Mesothelial cell of epicardium (in vitro differentiated cells): Measurements from ENCODE around the gene SNX3. TPM values are rescaled to one million over a fixed set of nuclear protein-coding genes. Genes with fewer than 3 reads are reported as not detected.

Source experiments
- DNase-seq, 2 experiments: peaks; one replicate each; pipeline ENCODE4 v3.0.0; 2021; ENCODE audit warnings: low spot score in 2 of 2; ENCODE audit not compliant: unreplicated experiment in 2 of 2
- H3K27ac Mint-ChIP-seq: 2 replicates; pipeline ENCODE4 v1.8.0; 2021; ENCODE audit warnings: mixed read lengths
- H3K27me3 Mint-ChIP-seq: 2 replicates; pipeline ENCODE4 v1.8.0; 2021; ENCODE audit warnings: low read depth, mixed read lengths
- H3K36me3 Mint-ChIP-seq: 2 replicates; pipeline ENCODE4 v1.8.0; 2021; ENCODE audit warnings: mixed read lengths
- H3K4me1 Mint-ChIP-seq: 2 replicates; pipeline ENCODE4 v1.8.0; 2021; ENCODE audit warnings: mixed read lengths
- H3K4me3 Mint-ChIP-seq: 2 replicates; pipeline ENCODE4 v1.8.0; 2021; ENCODE audit warnings: mild to moderate bottlenecking, moderate library complexity, mixed read lengths
- H3K9me3 Mint-ChIP-seq: 2 replicates; pipeline ENCODE4 v1.8.0; 2021; ENCODE audit warnings: mixed read lengths
- CTCF ChIP-seq: fragments of 200-600 bp; sonication (generic); IDR thresholded peaks from one replicate; pipeline ENCODE4 v1.5.0; 2021; ENCODE audit warnings: antibody characterized with exemption; ENCODE audit not compliant: unreplicated experiment
- total RNA-seq: library from RNA; stranded (reverse); gene quantifications from 3 replicates; pipeline ENCODE4 v1.2.1, GENCODE V29; 2021

SNX3 gene
- total RNA-seq, 1 donor from 2014 or later: 74.3 TPM

GRCh38 chr6:108287373-108287772 is 26.5 kb upstream of the SNX3 start:
- Mint-ChIP-seq H3K4me1 (no peaks in the 10 kb centered on the region), H3K9me3 (no peaks in the 10 kb centered on the region), H3K4me3 (no peak overlapping the region), H3K27ac (no peak overlapping the region), H3K36me3 (no peaks in the 10 kb centered on the region), H3K27me3 (no peaks in the 10 kb centered on the region)
- no peak for TF ChIP-seq CTCF
- DNase-seq: no peak

- no peaks in the 10 kb centered on the region for H3K9me3 Mint-ChIP-seq
These were observed 25.5 kb upstream of the SNX3 start for GRCh38 chr6:108286366-108286765.

GRCh38 chr6:108285381-108285780 is 24.5 kb upstream of the SNX3 start:
- Mint-ChIP-seq H3K4me1 (no peaks in the 10 kb centered on the region), H3K36me3 (no peaks in the 10 kb centered on the region), H3K9me3 (no peaks in the 10 kb centered on the region), H3K27me3 (no peaks in the 10 kb centered on the region), H3K27ac (no peak overlapping the region), H3K4me3 (no peak overlapping the region)
- no peak for DNase-seq
- TF ChIP-seq CTCF: no peak

More at GRCh38 chr6:108286366-108286765, 25.5 kb upstream of the SNX3 start:
- no peak for DNase-seq
- Mint-ChIP-seq H3K4me3 (no peak overlapping the region), H3K36me3 (no peaks in the 10 kb centered on the region), H3K27ac (no peak overlapping the region), H3K4me1 (no peaks in the 10 kb centered on the region), H3K27me3 (no peaks in the 10 kb centered on the region)
- TF ChIP-seq CTCF: no peak

GRCh38 chr6:108277831-108278230 is 17.0 kb upstream of the SNX3 start:
- Mint-ChIP-seq H3K27me3 (no peaks in the 10 kb centered on the region), H3K36me3 (no peaks in the 10 kb centered on the region), H3K4me1 (peaks cover 4% of the 10 kb centered on the region), H3K27ac (no peak overlapping the region), H3K4me3 (no peak overlapping the region), H3K9me3 (no peaks in the 10 kb centered on the region)
- no peak for TF ChIP-seq CTCF
- DNase-seq: no peak

GRCh38 chr6:108277295-108277694 is 16.5 kb upstream of the SNX3 start:
- no peak for DNase-seq
- peaks cover 4% of the 10 kb centered on the region for H3K4me1 Mint-ChIP-seq
- H3K27me3 Mint-ChIP-seq: no peaks in the 10 kb centered on the region
- H3K36me3 Mint-ChIP-seq: no peaks in the 10 kb centered on the region
- no peak overlapping the region for H3K4me3 Mint-ChIP-seq
- H3K27ac Mint-ChIP-seq: no peak overlapping the region
- H3K9me3 Mint-ChIP-seq: no peaks in the 10 kb centered on the region
- no peak for TF ChIP-seq CTCF

GRCh38 chr6:108275976-108276375 is 15.1 kb upstream of the SNX3 start:
- Mint-ChIP-seq H3K9me3 (peaks cover 2% of the 10 kb centered on the region), H3K36me3 (no peaks in the 10 kb centered on the region), H3K27me3 (no peaks in the 10 kb centered on the region), H3K4me1 (peaks cover 4% of the 10 kb centered on the region), H3K4me3 (no peak overlapping the region), H3K27ac (no peak overlapping the region)
- no peak for DNase-seq
- no peak for TF ChIP-seq CTCF
